Hematopoietic multipotent progenitor cell treated with erythropoietin and hydrocortisone succinate and interleukin-3 and kit ligand, for 15 days (in vitro differentiated cells): ENCODE measurements around the gene RAB36.

Experiments
- DNase-seq: peaks from one replicate; pipeline ENCODE4 v3.0.0-alpha.2; 2015; ENCODE audit warnings: low spot score

RAB36 gene

GRCh38 chr22:23158516-23159290 lies 13.4 kb downstream of the RAB36 start:
- no peak for DNase-seq

DNA sequence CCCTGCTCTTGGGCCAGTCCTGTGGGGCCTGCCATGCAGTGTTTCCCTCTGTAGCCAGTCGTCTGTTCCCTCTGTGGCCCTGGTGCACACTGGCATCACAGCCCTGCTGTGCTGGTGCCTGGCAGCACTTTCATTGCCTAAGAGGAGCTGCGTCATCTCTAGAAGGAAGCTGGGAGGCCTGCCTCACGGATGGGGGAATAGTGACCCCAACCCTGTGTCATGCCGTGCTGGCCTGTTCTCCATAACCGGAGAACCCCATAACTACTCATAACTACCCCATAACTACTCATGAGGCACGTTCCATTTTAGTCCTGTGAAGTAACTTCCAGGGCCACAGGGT lies 14.0 kb downstream of the RAB36 start:
- no peak for DNase-seq

DNA sequence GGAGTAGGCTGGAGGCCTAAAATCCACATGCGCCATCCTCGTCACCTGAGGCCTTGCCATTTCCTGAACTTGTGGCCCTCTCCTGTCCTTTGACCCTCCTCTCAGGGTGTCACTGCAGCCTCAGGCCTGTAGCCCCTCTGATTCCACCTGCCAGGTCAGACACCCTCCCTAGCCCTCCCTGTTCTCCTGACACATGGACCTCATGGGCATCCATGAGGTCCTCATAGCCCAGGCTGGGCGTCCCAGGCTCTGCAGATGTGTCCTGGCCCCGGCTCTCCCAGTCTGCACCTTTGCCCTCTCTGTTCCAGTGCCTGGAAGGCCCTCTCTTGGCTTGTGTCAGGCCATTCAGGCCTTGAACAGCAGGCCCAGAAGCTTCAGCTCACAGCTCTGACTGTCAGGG lies 15.8 kb downstream of the RAB36 start:
- DNase-seq: no peak

GRCh38 chr22:23161574-23161973 lies 16.3 kb downstream of the RAB36 start:
- no peak for DNase-seq

- no peak for DNase-seq
Observed at GRCh38 chr22:23163665-23164064, 18.4 kb downstream of the RAB36 start.

GRCh38 chr22:23164091-23164490 lies 18.8 kb downstream of the RAB36 start:
- no peak for DNase-seq

GRCh38 chr22:23166042-23166831 lies 21.0 kb downstream of the RAB36 start:
- no peak for DNase-seq

GRCh38 chr22:23166841-23167616 lies 21.8 kb downstream of the RAB36 start:
- no peak for DNase-seq

GRCh38 chr22:23168391-23169042 lies 23.2 kb downstream of the RAB36 start:
- no peak for DNase-seq

DNA sequence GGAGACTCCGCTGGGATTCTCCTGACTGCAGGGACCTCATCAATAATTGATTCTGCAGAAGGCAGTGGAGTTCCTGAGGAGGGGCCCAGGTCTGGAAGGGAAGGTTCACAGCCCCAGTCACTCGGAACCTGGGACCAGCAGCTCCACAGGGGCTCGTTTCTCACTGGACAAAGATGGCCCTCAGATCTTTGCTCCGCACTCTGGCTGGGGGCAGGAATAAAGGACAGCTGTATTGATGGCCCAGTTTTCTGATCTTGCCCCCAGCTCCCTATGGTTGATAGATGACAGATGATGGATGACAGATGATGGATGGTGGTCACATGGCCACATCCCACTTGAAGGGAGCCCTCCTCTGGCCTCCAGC lies 23.7 kb downstream of the RAB36 start:
- DNase-seq: no peak

DNA sequence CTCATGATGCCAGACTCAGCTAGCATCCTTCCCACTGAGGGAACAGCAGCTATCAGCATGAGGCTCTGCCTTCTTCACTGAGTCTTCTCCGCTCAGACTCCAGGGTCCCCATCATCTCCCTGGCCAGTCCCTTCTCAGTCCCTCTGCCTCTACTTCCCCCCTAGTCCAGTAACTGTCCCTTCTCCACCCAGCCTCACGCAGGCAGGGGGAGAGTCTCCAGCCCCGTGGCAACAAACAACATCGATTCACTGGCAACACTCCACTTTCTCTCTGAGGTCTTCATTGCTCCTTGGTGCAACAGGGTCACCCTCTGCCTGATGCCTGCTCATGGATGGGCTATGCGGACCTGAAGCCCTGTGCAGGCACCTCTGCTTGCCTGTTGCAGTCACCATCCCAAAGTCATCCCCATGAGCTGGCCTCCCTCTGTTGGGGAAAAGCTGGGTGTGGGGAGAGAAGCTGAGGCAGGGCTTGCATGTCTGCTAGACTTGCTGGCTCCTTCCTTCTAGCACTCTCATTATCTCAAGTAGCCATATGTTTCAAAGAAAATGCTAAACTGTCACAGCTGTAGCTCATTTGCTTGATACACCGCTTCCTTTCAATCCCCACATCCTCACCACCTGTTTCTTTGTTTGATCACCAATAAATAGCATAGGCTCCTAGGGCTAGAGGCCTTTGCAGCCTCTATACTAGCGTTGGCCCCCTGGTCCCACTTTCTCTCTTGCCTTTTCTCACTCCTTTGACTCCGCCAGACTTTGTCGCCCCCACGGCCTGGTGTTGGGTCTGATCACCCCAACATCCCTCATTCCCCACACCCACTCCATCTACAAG lies 30.8 kb downstream of the RAB36 start:
- DNase-seq: no peak

DNA sequence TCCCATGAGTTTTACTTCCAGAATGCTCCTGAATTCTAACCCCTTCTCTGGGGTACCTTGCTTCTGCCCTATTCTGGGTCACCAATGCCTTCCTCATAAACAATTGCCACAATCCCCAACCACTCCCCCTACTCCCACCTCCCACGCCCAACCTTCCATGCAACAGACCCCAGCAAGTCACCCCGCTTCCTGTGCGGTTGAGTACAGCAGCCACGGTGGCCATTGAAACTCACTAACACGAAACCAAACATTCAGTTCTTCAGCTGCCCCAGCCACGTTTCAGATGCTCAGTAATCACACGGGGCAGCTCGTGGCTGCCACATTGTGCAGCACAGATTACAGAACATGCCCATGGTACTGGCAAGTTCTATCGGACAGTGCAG lies 31.4 kb downstream of the RAB36 start:
- no peak for DNase-seq

DNA sequence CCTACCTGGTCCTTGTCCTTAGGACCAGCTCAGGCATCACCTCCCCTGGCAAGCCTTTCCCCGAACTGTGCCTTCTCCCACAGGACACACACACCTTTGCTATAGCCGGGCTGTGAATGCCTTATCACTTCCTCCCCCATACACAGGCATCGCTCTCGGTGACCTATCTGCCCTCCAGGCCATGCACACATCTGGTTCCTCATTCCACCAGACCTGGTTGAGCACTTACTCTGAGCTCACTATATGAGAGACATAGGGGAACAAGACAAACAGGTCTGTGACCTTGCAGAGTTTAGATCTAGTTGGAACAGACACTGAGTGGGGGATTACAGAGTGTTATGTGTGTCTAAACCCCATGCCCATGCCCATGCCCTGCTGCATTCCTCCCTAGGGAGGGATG lies 31.9 kb downstream of the RAB36 start:
- no peak for DNase-seq

GRCh38 chr22:23178512-23179254 lies 33.4 kb downstream of the RAB36 start:
- peak; percentile 47 for DNase-seq

- no peak for DNase-seq
Observed at GRCh38 chr22:23179381-23180299, 34.4 kb downstream of the RAB36 start.

- DNase-seq: no peak
Observed at GRCh38 chr22:23180301-23180892, 35.1 kb downstream of the RAB36 start, which contains the start of gene BCR. BCR (plus strand) TSS chr22:23180509; CDS start chr22:23180961, 452 bp downstream.

DNA sequence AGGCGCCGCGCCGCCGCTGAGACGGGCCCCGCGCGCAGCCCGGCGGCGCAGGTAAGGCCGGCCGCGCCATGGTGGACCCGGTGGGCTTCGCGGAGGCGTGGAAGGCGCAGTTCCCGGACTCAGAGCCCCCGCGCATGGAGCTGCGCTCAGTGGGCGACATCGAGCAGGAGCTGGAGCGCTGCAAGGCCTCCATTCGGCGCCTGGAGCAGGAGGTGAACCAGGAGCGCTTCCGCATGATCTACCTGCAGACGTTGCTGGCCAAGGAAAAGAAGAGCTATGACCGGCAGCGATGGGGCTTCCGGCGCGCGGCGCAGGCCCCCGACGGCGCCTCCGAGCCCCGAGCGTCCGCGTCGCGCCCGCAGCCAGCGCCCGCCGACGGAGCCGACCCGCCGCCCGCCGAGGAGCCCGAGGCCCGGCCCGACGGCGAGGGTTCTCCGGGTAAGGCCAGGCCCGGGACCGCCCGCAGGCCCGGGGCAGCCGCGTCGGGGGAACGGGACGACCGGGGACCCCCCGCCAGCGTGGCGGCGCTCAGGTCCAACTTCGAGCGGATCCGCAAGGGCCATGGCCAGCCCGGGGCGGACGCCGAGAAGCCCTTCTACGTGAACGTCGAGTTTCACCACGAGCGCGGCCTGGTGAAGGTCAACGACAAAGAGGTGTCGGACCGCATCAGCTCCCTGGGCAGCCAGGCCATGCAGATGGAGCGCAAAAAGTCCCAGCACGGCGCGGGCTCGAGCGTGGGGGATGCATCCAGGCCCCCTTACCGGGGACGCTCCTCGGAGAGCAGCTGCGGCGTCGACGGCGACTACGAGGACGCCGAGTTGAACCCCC lies 35.8 kb downstream of the RAB36 start:
- no peak for DNase-seq

DNA sequence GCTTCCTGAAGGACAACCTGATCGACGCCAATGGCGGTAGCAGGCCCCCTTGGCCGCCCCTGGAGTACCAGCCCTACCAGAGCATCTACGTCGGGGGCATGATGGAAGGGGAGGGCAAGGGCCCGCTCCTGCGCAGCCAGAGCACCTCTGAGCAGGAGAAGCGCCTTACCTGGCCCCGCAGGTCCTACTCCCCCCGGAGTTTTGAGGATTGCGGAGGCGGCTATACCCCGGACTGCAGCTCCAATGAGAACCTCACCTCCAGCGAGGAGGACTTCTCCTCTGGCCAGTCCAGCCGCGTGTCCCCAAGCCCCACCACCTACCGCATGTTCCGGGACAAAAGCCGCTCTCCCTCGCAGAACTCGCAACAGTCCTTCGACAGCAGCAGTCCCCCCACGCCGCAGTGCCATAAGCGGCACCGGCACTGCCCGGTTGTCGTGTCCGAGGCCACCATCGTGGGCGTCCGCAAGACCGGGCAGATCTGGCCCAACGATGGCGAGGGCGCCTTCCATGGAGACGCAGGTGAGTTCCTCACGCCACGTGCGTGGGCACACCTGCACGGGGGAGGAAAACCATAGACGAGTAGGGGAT lies 36.5 kb downstream of the RAB36 start:
- no peak for DNase-seq
